Head of caudate nucleus (tissue), 42 donors: ENCODE measurements around the gene GADD45GIP1.
A peak's percentile ranks its signal among the peaks of the same experiment; 100 is the strongest.

Experiments
- DNase-seq, 42 donors: peaks; one replicate each; pipeline versions ENCODE4 v3.0.0 to v3.0.0-alpha.2; 2020 to 2021; ENCODE audit warnings: mixed read lengths in 7 of 42
- intact Hi-C: fragments of 100-400 bp; cut with DNase I; formaldehyde crosslinking; loops from one replicate; pipeline ENCODE4 v1.15.0; 2022

The GADD45GIP1 gene

GRCh38 chr19:12956446-12957388, at the start of gene GADD45GIP1:
Gene GADD45GIP1, minus strand, starts transcription at chr19:12957223. Its CDS starts 11 bp downstream, at chr19:12957212.
- DNase-seq: peak; percentile 36 to 88 (median 78)
- intact Hi-C loops: loop anchor here (2.0 kb wide), 1 partner anchor 36 kb away; no protein-coding TSS in a partner anchor

- peak in 1 of 42 donors; percentile 29 for DNase-seq
- intact Hi-C loops: no loop called here
Observed at GRCh38 chr19:13005861-13006370, 48.9 kb upstream of the GADD45GIP1 start.

- DNase-seq: no peak
Observed at GRCh38 chr19:13005253-13005652, 48.2 kb upstream of the GADD45GIP1 start.

DNA sequence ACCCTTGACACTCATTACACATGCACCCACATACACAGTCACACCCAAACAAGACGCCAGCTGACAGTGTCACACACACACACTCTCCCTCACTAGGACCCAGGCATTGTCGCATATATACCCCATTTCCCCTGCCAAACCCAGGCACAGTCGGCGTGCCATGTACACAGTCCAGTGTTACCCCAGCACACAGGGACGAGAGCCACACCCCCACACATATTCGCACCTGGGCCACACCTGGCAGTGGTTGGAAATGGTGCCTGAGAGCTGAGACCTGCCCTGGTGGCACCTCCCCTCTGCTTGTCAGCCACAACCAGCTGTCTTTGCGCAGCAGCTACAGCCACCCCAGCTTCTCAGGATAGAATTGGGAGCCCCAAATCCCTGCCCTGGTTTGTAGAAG, 47.2 kb upstream of the GADD45GIP1 start:
- DNase-seq: no peak
- intact Hi-C loops: no loop called here

More at GRCh38 chr19:13005253-13005652, 48.2 kb upstream of the GADD45GIP1 start:
- intact Hi-C loops: no loop called here

DNA sequence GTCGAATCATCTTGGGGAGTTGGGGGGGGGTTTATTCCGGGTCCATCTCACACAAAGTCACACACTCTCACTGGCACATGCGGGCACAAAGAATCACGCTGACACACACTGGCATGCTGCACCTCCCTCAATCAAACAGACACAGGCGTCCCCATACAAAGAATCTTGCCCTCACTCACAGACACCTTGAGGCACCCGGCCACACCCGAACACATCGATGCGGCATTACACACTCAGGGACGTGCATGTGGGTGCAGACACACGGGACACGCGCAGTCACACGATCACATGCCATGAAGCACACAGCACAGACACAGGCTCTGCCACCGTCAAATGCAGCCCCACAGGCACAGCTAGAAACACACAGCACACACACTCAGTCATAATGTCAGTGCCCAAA, 46.1 kb upstream of the GADD45GIP1 start:
- intact Hi-C loops: no loop called here
- peak in 3 of 42 donors; percentile 33 to 36 (median 34) for DNase-seq

DNA sequence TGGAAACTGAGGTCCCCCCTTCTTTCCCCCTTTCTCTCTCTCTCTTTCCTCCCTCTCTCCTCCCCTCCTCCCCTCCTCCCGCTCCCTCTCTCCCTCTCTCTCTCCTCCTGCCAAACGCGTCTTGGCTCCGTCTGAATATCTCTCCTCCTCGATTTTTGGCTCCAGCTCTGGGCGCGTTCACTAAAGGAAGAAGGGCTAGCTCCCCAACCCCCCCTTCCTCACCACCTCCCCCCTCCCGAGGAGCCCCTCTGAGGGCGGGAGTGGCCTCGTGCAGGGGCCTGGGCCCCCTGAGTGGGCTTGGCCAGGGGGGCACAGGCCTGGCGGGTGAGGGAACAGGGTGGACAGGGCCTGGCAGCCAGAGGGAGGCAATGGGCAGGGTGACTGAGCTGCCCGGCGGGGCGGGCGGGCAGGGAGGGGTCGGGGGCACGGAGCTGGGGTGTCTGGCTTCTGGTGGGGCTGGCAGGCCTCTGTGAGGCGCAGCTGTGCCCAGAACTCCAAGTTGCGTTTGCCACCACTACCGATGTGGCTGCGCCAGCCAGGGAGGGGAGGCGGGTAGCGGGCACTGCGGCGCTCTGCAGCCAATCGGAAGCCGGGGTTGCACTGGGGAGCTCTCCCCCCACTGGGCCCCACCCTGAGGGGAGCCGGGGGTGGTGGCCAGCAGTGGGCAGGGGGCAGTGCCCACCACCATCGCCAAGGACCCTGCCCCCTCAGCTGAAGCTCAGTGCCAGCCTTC, 45.3 kb upstream of the GADD45GIP1 start:
- DNase-seq: peak; percentile 78 to 97 (median 92)
- intact Hi-C loops: no loop called here

GRCh38 chr19:13001502-13002165, 44.6 kb upstream of the GADD45GIP1 start:
- intact Hi-C loops: no loop called here
- peak; percentile 64 to 92 (median 82) for DNase-seq

GRCh38 chr19:13001166-13001501, 44.1 kb upstream of the GADD45GIP1 start:
- DNase-seq: peak in 1 of 42 donors; percentile 37
- intact Hi-C loops: no loop called here

GRCh38 chr19:12997967-12998940, 41.2 kb upstream of the GADD45GIP1 start:
- DNase-seq: peak in 1 of 42 donors; percentile 26
- intact Hi-C loops: no loop called here

DNA sequence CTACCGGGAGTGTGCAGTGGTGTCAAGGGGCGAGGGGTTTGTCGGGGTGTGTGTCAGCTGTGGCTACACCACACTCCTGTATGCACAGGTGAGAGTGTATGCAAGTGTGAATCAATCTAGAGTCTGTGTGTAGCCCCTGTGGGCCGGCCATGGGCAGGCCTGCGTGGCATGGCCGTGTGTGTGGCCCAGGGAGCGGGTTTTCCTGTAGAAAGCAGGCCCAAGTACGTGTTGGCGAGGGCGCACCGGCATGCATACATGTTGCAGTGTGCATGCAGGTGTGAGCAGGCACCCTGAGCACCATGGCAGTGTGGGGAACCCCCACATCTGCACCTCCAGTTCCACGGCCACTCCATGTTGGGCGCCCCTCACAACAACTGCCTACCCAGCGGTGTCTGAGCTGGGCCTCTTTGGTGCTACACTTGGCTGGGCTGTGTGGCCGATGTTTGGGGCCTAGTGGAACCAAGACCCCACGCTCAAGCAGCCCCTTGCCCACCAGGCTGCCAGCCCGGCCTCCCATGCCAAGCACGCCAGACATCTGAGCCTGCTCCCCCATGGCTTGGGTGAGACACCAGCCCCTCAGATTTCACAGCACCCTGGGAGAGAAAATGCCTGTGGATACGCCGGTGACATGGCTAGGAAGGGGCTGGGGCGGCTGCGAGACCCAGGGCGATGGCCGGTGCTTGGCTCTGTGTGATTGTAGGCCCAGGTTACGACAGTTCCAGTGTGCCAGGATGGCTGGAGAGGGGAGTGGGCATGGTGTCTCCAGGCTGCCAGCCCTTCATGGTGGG, 40.4 kb upstream of the GADD45GIP1 start:
- intact Hi-C loops: no loop called here
- DNase-seq: peak in 2 of 42 donors; percentile 26 to 27

GRCh38 chr19:12996406-12997094, 39.5 kb upstream of the GADD45GIP1 start:
- intact Hi-C loops: no loop called here
- peak in 27 of 42 donors; percentile 20 to 81 (median 65) for DNase-seq

- DNase-seq: peak in 8 of 42 donors; percentile 34 to 72 (median 52)
- intact Hi-C loops: no loop called here
Observed at GRCh38 chr19:12995596-12996405, 38.8 kb upstream of the GADD45GIP1 start.

- intact Hi-C loops: no loop called here
- DNase-seq: peak in 26 of 42 donors; percentile 35 to 82 (median 62)
Observed at GRCh38 chr19:12994701-12995595, 37.9 kb upstream of the GADD45GIP1 start, which contains the start of gene NFIX. Gene NFIX, plus strand, starts transcription at chr19:12995475. Its CDS starts 363 bp downstream, at chr19:12995838.

DNA sequence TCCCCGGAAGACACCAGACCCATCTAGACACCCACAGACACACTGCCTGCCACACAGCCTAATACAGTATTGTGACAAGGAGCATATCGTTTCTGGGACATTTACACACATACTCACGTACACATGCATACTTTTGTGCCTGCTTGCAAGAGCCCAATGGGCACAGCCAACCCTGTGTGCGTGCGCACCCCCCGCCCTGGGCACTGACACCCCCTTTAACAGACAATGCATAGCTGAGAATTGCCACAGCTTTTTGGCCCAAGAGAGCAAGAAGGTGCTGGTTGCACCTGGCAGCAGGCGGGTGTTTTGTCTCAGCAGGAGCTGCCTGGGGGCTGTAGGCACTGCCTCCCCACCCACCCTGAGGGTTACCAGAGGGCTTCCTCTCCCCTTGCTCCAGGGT, 36.5 kb upstream of the GADD45GIP1 start:
- peak in 1 of 42 donors; percentile 36 for DNase-seq
- intact Hi-C loops: no loop called here

- intact Hi-C loops: no loop called here
- DNase-seq: no peak
Observed at GRCh38 chr19:12992729-12993128, 35.7 kb upstream of the GADD45GIP1 start.
